OCI-LY3 (cell line): Measurements from ENCODE around the gene NHERF2.
"Not testable (repeated sequence)": the region's sequence is repeated elsewhere in the genome, so short reads cannot be mapped to it uniquely, and the experiment has no call there.

Experiments
- EZH2phosphoT487 ChIP-seq: fragments of 200-600 bp; shearing (Covaris generic); IDR thresholded peaks from 2 replicates; pipeline ENCODE4 v1.6.1; 2018; ENCODE audit warnings: antibody characterized with exemption, mixed run types, low read depth
- TF ChIP-seq, protein P1 (sequence below): fragments of 200-600, 300-600 bp; sonication (generic); IDR thresholded peaks from 2 replicates; pipeline ENCODE4 v1.5.1; 2014; ENCODE audit warnings: antibody characterized with exemption, low read length, low read depth

DNA sequence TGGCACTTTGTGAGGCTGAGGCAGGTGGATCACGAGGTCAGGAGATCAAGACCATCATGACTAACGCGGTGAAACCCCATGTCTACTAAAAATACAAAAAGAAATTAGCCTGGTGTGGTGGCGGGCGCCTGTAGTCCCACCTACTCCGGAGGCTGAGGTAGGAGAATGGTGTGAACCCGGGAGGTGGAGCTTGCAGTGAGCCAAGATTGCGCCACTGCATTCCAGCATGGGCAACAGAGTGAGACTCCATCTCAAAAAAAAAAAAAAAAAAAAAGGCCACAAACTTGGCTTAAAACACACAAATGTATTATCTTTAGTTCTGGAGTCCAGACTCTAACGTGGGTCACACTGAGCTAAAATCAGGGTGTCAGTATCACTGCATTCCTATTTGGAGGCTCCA, 15.0 kb upstream of the NHERF2 start:
- TF ChIP-seq, protein P1, sequence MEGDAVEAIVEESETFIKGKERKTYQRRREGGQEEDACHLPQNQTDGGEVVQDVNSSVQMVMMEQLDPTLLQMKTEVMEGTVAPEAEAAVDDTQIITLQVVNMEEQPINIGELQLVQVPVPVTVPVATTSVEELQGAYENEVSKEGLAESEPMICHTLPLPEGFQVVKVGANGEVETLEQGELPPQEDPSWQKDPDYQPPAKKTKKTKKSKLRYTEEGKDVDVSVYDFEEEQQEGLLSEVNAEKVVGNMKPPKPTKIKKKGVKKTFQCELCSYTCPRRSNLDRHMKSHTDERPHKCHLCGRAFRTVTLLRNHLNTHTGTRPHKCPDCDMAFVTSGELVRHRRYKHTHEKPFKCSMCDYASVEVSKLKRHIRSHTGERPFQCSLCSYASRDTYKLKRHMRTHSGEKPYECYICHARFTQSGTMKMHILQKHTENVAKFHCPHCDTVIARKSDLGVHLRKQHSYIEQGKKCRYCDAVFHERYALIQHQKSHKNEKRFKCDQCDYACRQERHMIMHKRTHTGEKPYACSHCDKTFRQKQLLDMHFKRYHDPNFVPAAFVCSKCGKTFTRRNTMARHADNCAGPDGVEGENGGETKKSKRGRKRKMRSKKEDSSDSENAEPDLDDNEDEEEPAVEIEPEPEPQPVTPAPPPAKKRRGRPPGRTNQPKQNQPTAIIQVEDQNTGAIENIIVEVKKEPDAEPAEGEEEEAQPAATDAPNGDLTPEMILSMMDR, result not testable (repeated sequence)
- not testable (repeated sequence) for TF ChIP-seq EZH2phosphoT487
